Hepatocyte (in vitro differentiated cells): ENCODE results near the gene CFAP53. TPM values are rescaled to one million over a fixed set of nuclear protein-coding genes. Genes with fewer than 3 reads are reported as not detected.

Experiments
- DNase-seq: peaks from one replicate; pipeline ENCODE4 v3.0.0-alpha.2; 2016; ENCODE audit warnings: low spot score
- H2AFZ ChIP-seq: fragments of 200-600 bp; sonication (generic); 2 replicates; pipeline ENCODE4 v1.6.0; 2016; ENCODE audit warnings: antibody characterized with exemption, mild to moderate bottlenecking
- H3K27ac ChIP-seq: fragments of 200-600 bp; sonication (generic); 2 replicates; pipeline ENCODE4 v1.5.1; 2016; ENCODE audit warnings: mild to moderate bottlenecking
- H3K27me3 ChIP-seq: fragments of 200-600 bp; sonication (generic); 2 replicates; pipeline ENCODE4 v1.6.1; 2016
- H3K36me3 ChIP-seq: fragments of 200-600 bp; sonication (generic); replicated peaks from 2 replicates; pipeline ENCODE4 v1.5.1; 2016; ENCODE audit warnings: low read depth; ENCODE audit not compliant: insufficient read depth
- H3K4me1 ChIP-seq: fragments of 200-600 bp; sonication (generic); 2 replicates; pipeline ENCODE4 v1.5.1; 2016; ENCODE audit warnings: mild to moderate bottlenecking, moderate library complexity; ENCODE audit not compliant: insufficient read depth
- H3K4me2 ChIP-seq: fragments of 200-600 bp; sonication (generic); 2 replicates; pipeline ENCODE4 v1.6.0; 2016
- H3K4me3 ChIP-seq: fragments of 200-600 bp; sonication (generic); 2 replicates; pipeline ENCODE4 v1.5.1; 2016; ENCODE audit warnings: mild to moderate bottlenecking
- H3K79me2 ChIP-seq: fragments of 200-600 bp; sonication (generic); 2 replicates; pipeline ENCODE4 v1.6.0; 2017; ENCODE audit warnings: mild to moderate bottlenecking
- H3K9me2 ChIP-seq: fragments of 200-600 bp; sonication (generic); replicated peaks from 2 replicates; pipeline ENCODE4 v1.6.0; 2017; ENCODE audit warnings: mild to moderate bottlenecking; ENCODE audit not compliant: insufficient read depth
- H3K9me3 ChIP-seq: fragments of 200-600 bp; sonication (generic); 2 replicates; pipeline ENCODE4 v1.5.1; 2016; ENCODE audit warnings: low read depth, mild to moderate bottlenecking
- H4K20me1 ChIP-seq: fragments of 200-600 bp; sonication (generic); 2 replicates; pipeline ENCODE4 v1.6.0; 2016; ENCODE audit warnings: mild to moderate bottlenecking; ENCODE audit not compliant: insufficient read depth, poor library complexity, severe bottlenecking
- CTCF ChIP-seq: fragments of 200-600 bp; sonication (generic); IDR thresholded peaks from 2 replicates; pipeline ENCODE4 v1.5.1; 2016; ENCODE audit warnings: antibody characterized with exemption, mild to moderate bottlenecking; ENCODE audit not compliant: poor library complexity
- EZH2 ChIP-seq: fragments of 200-600 bp; sonication (generic); IDR thresholded peaks from 2 replicates; pipeline ENCODE4 v1.6.1; 2016; ENCODE audit warnings: antibody characterized with exemption, mild to moderate bottlenecking, borderline replicate concordance
- EZH2phosphoT487 ChIP-seq: fragments of 200-600 bp; sonication (generic); IDR thresholded peaks from one replicate; pipeline ENCODE4 v1.6.1; 2018; ENCODE audit warnings: antibody characterized with exemption, mild to moderate bottlenecking, low read depth, moderate library complexity; ENCODE audit not compliant: unreplicated experiment, severe bottlenecking
- WGBS: methylation state at CpG from one replicate; pipeline ENCODE4 v1.1.6; 2016; ENCODE audit warnings: low lambda C conversion rate; ENCODE audit errors: missing lambda C conversion rate; 5-methylcytosine and 5-hydroxymethylcytosine counted together
- polyA plus RNA-seq: library from polyadenylated mRNA; unstranded; fragments of >200 nt; fragmentation: Nextera tagmentation; extraction: Ambion mirVana; gene quantifications from 2 replicates; pipeline ENCODE4 v1.2.1, GENCODE V29; 2016
- total RNA-seq: library from RNA; depleted of rRNA; stranded (reverse); fragments of >200 nt; gene quantifications from 2 replicates; pipeline ENCODE4 v1.2.3, GENCODE V29; 2014

The CFAP53 gene
- total and polyA plus RNA-seq, 2 experiments from 2014 or later: 0.50 to 0.86 TPM

GRCh38 chr18:50183556-50183955 is 82.7 kb downstream of the CFAP53 start:
- Histone ChIP-seq H3K9me3 (no peaks in the 10 kb centered on the region), H3K9me2 (no peaks in the 10 kb centered on the region), H3K27ac (no peak overlapping the region), H3K27me3 (no peaks in the 10 kb centered on the region), H3K4me2 (no peak overlapping the region), H3K36me3 (no peaks in the 10 kb centered on the region), H4K20me1 (peaks cover 3% of the 10 kb centered on the region), H2AFZ (no peak overlapping the region), H3K4me3 (no peak overlapping the region), H3K4me1 (no peaks in the 10 kb centered on the region), H3K79me2 (peaks cover 95% of the 10 kb centered on the region)
- TF ChIP-seq CTCF (no peak), EZH2 (no peak), EZH2phosphoT487 (no peak)
- WGBS: 84% methylated on average over 5 of the region's 5 CpGs
- DNase-seq: no peak

- Histone ChIP-seq H3K9me3 (no peaks in the 10 kb centered on the region), H3K36me3 (no peaks in the 10 kb centered on the region), H3K4me3 (no peak overlapping the region), H3K27ac (no peak overlapping the region), H2AFZ (no peak overlapping the region), H3K9me2 (no peaks in the 10 kb centered on the region), H3K4me2 (no peak overlapping the region), H4K20me1 (no peaks in the 10 kb centered on the region), H3K27me3 (no peaks in the 10 kb centered on the region), H3K4me1 (no peaks in the 10 kb centered on the region), H3K79me2 (peaks cover 95% of the 10 kb centered on the region)
- no peak for TF ChIP-seq CTCF
- TF ChIP-seq EZH2phosphoT487: no peak
- no peak for TF ChIP-seq EZH2
- WGBS: 80% methylated on average over 1 of the region's 1 CpG
- DNase-seq: no peak
These were observed 83.8 kb downstream of the CFAP53 start for GRCh38 chr18:50182511-50182910.

- Histone ChIP-seq H4K20me1 (no peaks in the 10 kb centered on the region), H2AFZ (no peak overlapping the region), H3K4me2 (no peak overlapping the region), H3K4me1 (no peaks in the 10 kb centered on the region), H3K79me2 (peaks cover 87% of the 10 kb centered on the region), H3K27me3 (no peaks in the 10 kb centered on the region), H3K4me3 (no peak overlapping the region), H3K36me3 (no peaks in the 10 kb centered on the region), H3K9me3 (no peaks in the 10 kb centered on the region), H3K27ac (no peak overlapping the region), H3K9me2 (no peaks in the 10 kb centered on the region)
- no peak for TF ChIP-seq CTCF
- no peak for TF ChIP-seq EZH2phosphoT487
- no peak for TF ChIP-seq EZH2
- DNase-seq: no peak
- 58% methylated on average over 2 of the region's 2 CpGs for WGBS
These were observed 84.7 kb downstream of the CFAP53 start for GRCh38 chr18:50181590-50181989.

- Histone ChIP-seq H3K9me3 (no peaks in the 10 kb centered on the region), H2AFZ (no peak overlapping the region), H3K79me2 (peaks cover 81% of the 10 kb centered on the region), H3K27ac (no peak overlapping the region), H3K4me3 (no peak overlapping the region), H3K36me3 (no peaks in the 10 kb centered on the region), H3K27me3 (no peaks in the 10 kb centered on the region), H3K9me2 (no peaks in the 10 kb centered on the region), H3K4me2 (no peak overlapping the region), H3K4me1 (no peaks in the 10 kb centered on the region), H4K20me1 (no peaks in the 10 kb centered on the region)
- no peak for DNase-seq
- TF ChIP-seq EZH2phosphoT487 (no peak), CTCF (no peak), EZH2 (no peak)
- WGBS: 87% methylated on average over 2 of the region's 2 CpGs
These were observed 86.8 kb downstream of the CFAP53 start for GRCh38 chr18:50179465-50179864.
